ENCODE data around the gene CCDC8.
"Not testable (repeated sequence)": the region's sequence is repeated elsewhere in the genome, so short reads cannot be mapped to it uniquely, and the experiment has no call there.

The CCDC8 gene

GRCh38 chr19:46404055-46404752 is 9.2 kb downstream of the CCDC8 start:
- no peaks in the 10 kb centered on the region for H3K27me3 ChIP-seq (ENCODE audit: insufficient read depth, insufficient read length)
- peak overlapping the region; percentile 38 for H3K4me3 ChIP-seq (ENCODE audit: insufficient read length, low read depth)
- peaks cover 4% of the 10 kb centered on the region for H3K36me3 ChIP-seq (ENCODE audit: insufficient read depth, insufficient read length, low read length)
- no peak for DNase-seq (ENCODE audit: low read depth, low spot score)
- TF ChIP-seq SUZ12 (IDR thresholded peaks at IDR 0.05; ENCODE audit: extremely low read depth, insufficient read depth, insufficient read length): no peak
- TF ChIP-seq YY1 (IDR thresholded peaks at IDR 0.05; ENCODE audit: insufficient read depth, insufficient read length): no peak
- no peak for TF ChIP-seq ZNF274 (IDR thresholded peaks at IDR 0.05; ENCODE audit: low read depth, low read length)
- H3K4me1 ChIP-seq (ENCODE audit: insufficient read depth, insufficient read length): peaks cover 13% of the 10 kb centered on the region
- no peaks in the 10 kb centered on the region for H3K9me3 ChIP-seq (ENCODE audit: insufficient read depth, low read length)
- H3K9ac ChIP-seq (ENCODE audit: insufficient read length, low read depth): peak overlapping the region; percentile 74

- Histone ChIP-seq H3K27me3 (ENCODE audit: insufficient read depth, insufficient read length) (no peaks in the 10 kb centered on the region), H3K36me3 (ENCODE audit: insufficient read depth, insufficient read length, low read length) (peaks cover under 1% of the 10 kb centered on the region), H3K4me1 (ENCODE audit: insufficient read depth, insufficient read length) (peaks cover 9% of the 10 kb centered on the region), H3K9ac (ENCODE audit: insufficient read length, low read depth) (no peak overlapping the region), H3K4me3 (ENCODE audit: insufficient read length, low read depth) (no peak overlapping the region), H3K9me3 (ENCODE audit: insufficient read depth, low read length) (no peaks in the 10 kb centered on the region)
- TF ChIP-seq SUZ12 (IDR thresholded peaks at IDR 0.05; ENCODE audit: extremely low read depth, insufficient read depth, insufficient read length) (no peak), YY1 (IDR thresholded peaks at IDR 0.05; ENCODE audit: insufficient read depth, insufficient read length) (no peak), ZNF274 (IDR thresholded peaks at IDR 0.05; ENCODE audit: low read depth, low read length) (no peak)
- DNase-seq (ENCODE audit: low read depth, low spot score): no peak
These were observed 10.6 kb downstream of the CCDC8 start for GRCh38 chr19:46402725-46403124.

- H3K9ac ChIP-seq (ENCODE audit: insufficient read length, low read depth); H3K4me3 ChIP-seq (ENCODE audit: insufficient read length, low read depth); DNase-seq (ENCODE audit: low read depth, low spot score); H3K9me3 ChIP-seq (ENCODE audit: insufficient read depth, low read length); H3K27me3 ChIP-seq (ENCODE audit: insufficient read depth, insufficient read length); H3K4me1 ChIP-seq (ENCODE audit: insufficient read depth, insufficient read length): not testable (repeated sequence)
- peaks cover 13% of the 10 kb centered on the region for H3K36me3 ChIP-seq (ENCODE audit: insufficient read depth, insufficient read length, low read length)
These were observed 15.4 kb downstream of the CCDC8 start for GRCh38 chr19:46397801-46398479.

DNA sequence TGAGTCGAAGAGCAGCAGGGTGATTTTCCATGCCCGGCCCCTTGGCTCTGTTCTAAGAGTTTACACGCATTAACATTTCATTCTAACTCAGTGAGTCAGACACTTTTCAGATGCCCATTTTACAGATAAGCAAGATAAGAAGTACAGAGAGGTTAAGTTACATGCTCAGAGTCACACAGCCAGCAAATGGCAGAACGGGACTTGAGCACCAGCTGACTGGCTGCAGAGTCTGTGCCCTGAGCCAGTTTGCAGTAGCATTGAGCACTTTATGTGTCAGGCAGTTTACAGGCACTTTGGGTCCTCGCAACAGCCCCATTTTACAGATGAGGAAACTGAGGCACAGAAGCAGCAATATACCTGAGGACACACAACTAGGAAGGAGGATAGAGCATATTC is 19.0 kb downstream of the CCDC8 start:
- H3K4me1 ChIP-seq (ENCODE audit: insufficient read depth, insufficient read length): peaks cover 11% of the 10 kb centered on the region
- H3K9ac ChIP-seq (ENCODE audit: insufficient read length, low read depth): no peak overlapping the region
- peaks cover 39% of the 10 kb centered on the region for H3K36me3 ChIP-seq (ENCODE audit: insufficient read depth, insufficient read length, low read length)
- DNase-seq (ENCODE audit: low read depth, low spot score): no peak
- no peaks in the 10 kb centered on the region for H3K27me3 ChIP-seq (ENCODE audit: insufficient read depth, insufficient read length)
- no peak overlapping the region for H3K4me3 ChIP-seq (ENCODE audit: insufficient read length, low read depth)
- TF ChIP-seq ZNF274 (IDR thresholded peaks at IDR 0.05; ENCODE audit: low read depth, low read length) (no peak), SUZ12 (IDR thresholded peaks at IDR 0.05; ENCODE audit: extremely low read depth, insufficient read depth, insufficient read length) (no peak), YY1 (IDR thresholded peaks at IDR 0.05; ENCODE audit: insufficient read depth, insufficient read length) (no peak)
- no peaks in the 10 kb centered on the region for H3K9me3 ChIP-seq (ENCODE audit: insufficient read depth, low read length)

GRCh38 chr19:46393456-46394401 is 19.6 kb downstream of the CCDC8 start:
- TF ChIP-seq SUZ12 (IDR thresholded peaks at IDR 0.05; ENCODE audit: extremely low read depth, insufficient read depth, insufficient read length): no peak
- TF ChIP-seq ZNF274 (IDR thresholded peaks at IDR 0.05; ENCODE audit: low read depth, low read length): no peak
- no peak for TF ChIP-seq YY1 (IDR thresholded peaks at IDR 0.05; ENCODE audit: insufficient read depth, insufficient read length)
- Histone ChIP-seq H3K9me3 (ENCODE audit: insufficient read depth, low read length) (no peaks in the 10 kb centered on the region), H3K4me3 (ENCODE audit: insufficient read length, low read depth) (no peak overlapping the region), H3K36me3 (ENCODE audit: insufficient read depth, insufficient read length, low read length) (peaks cover 46% of the 10 kb centered on the region), H3K9ac (ENCODE audit: insufficient read length, low read depth) (no peak overlapping the region), H3K4me1 (ENCODE audit: insufficient read depth, insufficient read length) (peaks cover 11% of the 10 kb centered on the region), H3K27me3 (ENCODE audit: insufficient read depth, insufficient read length) (no peaks in the 10 kb centered on the region)
- no peak for DNase-seq (ENCODE audit: low read depth, low spot score)

DNA sequence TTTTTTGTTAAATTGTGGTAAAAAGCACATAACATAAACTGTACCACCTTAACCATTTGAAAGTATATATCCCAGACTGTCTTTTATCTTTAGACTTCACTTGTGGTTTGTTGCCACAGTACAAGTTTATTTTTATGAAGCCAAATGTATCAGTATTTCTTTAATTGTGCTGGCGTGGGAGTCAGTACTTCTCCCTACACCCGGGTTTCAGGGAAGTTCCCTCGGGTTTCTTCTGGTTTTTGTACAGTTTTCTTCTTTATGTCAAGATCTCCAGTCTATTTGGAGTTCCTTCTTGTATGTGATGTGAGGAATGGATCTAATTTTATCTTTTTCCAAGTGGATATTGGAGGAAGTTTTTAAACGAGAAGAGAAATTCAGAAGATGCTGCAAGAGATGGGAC is 20.5 kb downstream of the CCDC8 start:
- H3K4me3 ChIP-seq (ENCODE audit: insufficient read length, low read depth): no peak overlapping the region
- H3K4me1 ChIP-seq (ENCODE audit: insufficient read depth, insufficient read length): peaks cover 12% of the 10 kb centered on the region
- H3K36me3 ChIP-seq (ENCODE audit: insufficient read depth, insufficient read length, low read length): peaks cover 55% of the 10 kb centered on the region
- TF ChIP-seq SUZ12 (IDR thresholded peaks at IDR 0.05; ENCODE audit: extremely low read depth, insufficient read depth, insufficient read length) (no peak), ZNF274 (IDR thresholded peaks at IDR 0.05; ENCODE audit: low read depth, low read length) (no peak), YY1 (IDR thresholded peaks at IDR 0.05; ENCODE audit: insufficient read depth, insufficient read length) (no peak)
- H3K9me3 ChIP-seq (ENCODE audit: insufficient read depth, low read length): no peaks in the 10 kb centered on the region
- no peak for DNase-seq (ENCODE audit: low read depth, low spot score)
- H3K9ac ChIP-seq (ENCODE audit: insufficient read length, low read depth): no peak overlapping the region
- no peaks in the 10 kb centered on the region for H3K27me3 ChIP-seq (ENCODE audit: insufficient read depth, insufficient read length)
